Activated CD4-positive, alpha-beta T cell treated with anti-CD3 and anti-CD28 coated beads, Interleukin-2, amount 50 U/mL, for 24 hours (primary cell): ENCODE measurements around the gene RAD51AP2.
"Not testable (repeated sequence)": the region's sequence is repeated elsewhere in the genome, so short reads cannot be mapped to it uniquely, and the experiment has no call there.

ENCODE experiments used
- DNase-seq, 2 donors: peaks; one replicate each; pipeline ENCODE4 v3.0.0-alpha.2; 2020; ENCODE audit warnings: low read depth in 1 of 2, low spot score in 1 of 2

Gene RAD51AP2

DNA sequence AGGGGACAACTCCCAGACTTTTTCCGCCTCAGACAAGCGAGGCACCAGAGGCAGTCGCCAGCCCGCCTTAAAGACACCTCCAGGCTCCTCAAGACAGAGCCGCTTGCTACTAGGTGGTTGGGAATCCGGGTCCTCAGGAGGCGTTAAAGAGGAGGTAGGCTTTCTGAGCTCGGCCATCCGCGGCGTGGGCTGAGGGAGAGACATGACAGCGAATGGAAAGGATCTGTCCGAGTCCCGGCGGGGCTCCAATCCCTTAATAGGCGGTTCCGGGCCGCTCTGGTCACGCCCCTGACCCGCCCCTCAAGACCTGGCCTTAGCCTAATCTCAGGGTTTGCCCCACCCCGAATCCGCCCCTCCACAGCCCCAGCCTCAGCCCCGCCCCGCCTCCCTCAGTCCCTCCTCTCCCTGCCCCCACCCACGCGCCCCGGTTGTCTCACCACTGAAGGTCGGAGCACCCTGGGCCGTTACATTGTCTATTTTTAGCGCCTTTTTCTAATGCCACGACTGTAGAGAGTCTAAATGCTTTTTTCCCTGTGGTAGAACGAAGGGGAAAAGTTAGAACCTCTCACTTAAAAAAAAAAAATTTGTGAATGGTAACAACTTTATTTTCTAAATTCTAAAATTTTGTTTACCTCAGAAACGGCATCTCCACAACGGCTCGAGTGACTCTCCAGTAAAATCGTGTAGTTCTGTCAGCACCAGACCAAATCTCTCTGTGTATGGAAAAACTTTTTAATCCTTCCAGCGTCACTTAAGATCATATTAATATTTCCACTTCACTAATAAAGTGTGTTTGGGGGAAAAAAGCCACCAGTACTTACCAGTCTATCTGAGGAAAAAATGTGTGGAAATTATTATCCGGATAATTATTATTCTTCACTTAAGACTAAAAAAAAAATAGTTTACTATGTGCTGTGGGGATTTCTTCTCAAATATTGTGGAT, at the start of gene RAD51AP2:
TSS of gene RAD51AP2 (minus strand) at position 229 of the 943 bp plus-strand sequence. CDS start at position 204, 25 bp downstream.
- DNase-seq: no peak

DNA sequence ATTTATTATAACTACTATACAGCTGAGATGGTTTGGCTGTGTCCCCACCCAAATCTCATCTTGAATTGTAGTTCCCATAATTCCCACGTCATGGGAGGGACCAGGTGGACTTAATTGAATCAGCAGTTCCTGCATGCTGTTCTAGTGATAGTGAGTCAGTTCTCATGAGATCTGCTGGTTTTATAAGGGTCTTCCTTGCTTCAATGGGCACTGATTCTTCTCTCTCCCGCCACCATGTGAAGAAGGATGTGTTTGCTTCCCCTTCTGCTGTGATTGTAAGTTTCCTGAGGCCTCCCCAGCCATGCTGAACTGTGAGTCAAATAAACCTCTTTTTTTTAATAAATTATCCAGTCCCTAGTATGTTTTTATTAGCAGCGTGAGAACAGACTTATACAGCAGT, 47.5 kb upstream of the RAD51AP2 start:
- not testable (repeated sequence) for DNase-seq

DNA sequence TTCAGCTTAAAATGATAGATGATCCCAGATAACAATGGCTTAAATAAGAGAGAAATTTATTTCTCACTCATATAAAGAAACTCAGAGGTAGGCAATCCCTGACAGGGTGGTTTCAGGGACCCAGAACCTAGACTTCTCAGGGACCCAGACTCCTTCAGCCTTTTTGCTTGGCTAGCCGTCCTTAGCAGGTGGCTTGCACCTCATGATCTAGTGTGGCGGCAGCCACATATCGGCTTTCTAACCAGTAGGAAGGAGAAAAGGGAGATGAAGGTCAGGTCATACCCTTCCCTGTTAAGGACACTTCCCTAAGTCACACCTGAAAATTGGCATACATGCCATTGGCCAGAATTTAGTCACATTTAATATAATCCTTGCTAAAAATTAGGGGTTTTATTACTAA, 40.6 kb upstream of the RAD51AP2 start:
- DNase-seq: no peak

DNA sequence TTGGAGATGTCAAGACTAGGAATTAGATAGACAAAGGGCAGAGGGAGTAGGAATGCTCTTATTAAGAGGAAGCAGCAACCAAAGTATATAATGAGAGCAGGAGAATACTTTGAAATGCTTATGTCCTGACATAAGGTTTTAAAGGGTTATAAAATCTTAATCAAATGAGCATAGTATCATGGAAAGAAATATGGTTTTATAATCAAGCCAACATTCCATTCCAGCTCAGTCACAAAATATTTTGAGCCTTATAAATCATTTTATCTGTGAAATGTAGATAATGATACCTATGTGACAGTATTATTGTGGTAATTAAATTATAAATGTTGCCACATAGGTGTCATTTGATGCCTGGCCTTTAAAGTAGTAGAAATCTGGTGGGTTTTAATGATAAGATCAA, 39.8 kb upstream of the RAD51AP2 start:
- DNase-seq: no peak

DNA sequence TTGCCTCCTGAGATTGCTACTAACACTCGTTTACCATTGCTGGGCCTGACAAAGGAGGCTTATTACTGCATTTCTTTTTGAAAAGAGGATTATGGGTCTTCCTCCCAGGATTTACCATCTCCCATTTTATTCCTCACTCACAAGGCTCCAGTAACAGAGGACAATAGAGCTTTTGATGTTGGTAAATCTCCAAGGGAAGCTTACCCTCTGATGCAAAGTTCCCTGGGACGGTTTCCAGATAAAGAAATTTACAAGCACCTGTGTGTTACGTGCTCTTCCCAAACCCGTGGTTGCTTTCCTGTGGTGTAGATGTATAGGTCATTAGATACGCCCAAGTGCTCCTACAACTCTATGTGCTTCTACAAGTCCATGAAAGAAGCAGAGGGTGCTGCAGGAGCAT, 39.4 kb upstream of the RAD51AP2 start:
- no peak for DNase-seq

DNA sequence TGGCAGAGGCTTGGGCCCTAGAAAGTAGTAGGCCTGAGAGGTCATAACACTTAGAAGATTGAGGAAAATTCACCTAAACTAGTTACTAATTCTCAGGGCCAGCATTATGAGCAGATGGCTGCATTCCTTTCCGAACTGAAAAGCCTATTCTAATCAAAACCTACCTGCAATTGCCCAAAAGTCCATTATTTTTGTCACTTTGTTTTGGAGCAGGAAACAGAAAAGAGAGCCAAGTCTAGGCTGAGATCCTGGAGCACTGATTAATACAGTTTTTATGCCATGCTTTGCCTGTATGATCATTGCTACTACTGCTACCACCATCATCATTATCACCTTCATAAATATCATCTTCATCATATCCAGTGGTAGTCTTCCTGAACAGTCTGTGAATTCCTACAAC, 36.9 kb upstream of the RAD51AP2 start:
- no peak for DNase-seq

DNA sequence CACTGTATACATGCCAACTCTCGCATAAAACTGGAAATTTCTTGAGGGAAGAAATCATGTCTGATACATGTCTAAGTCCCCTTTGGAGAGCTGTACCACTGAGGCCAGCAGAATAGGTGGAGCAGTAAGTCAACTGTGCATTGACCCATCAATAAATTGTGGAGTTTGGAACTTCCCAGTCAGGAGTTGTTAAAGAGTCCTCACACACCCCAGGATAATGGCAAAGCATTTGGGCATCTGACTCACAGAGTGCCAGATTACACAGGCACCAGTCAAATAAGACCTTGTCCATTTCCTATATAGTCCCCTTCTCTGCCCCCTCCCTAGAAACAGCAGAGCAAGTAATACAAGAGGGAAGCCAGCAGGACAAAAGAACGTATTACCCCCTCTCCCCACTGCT, 32.7 kb upstream of the RAD51AP2 start:
- no peak for DNase-seq

DNA sequence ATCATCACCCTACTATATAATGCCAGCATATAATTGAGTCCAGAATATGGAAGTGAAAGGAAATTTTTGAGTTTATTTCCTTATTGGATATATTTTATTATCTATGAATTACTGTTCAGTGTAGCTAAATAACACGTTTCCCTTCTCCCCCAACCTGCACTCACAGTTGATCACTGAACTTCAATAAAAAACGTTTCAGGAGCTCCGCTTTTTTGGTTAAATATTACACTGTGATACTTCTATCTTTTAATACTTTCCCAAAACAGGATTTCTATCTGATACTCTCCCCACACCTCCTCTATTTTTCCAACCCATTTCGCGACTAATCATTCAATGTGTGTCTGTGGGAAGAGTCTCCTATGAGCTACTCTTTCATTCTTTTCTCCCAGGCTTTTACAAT, 29.5 kb upstream of the RAD51AP2 start:
- no peak for DNase-seq

DNA sequence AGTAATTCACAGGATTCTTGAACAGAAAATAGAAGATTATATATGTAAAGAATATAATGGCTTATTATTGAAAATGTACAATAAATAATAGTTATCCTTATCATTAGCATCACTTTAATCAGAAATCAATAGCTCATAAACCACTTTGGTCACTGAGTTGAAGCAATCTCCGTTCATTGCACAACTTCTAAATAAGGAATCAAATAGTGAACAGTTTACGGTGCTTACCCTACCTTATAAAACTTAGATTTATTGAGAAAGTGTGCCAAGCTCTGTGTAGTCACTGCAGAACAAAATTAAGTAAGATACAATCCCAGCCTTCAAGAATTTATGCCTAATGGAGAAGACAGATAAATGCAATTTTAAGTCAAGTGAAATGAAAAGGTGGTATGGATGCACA, 29.0 kb upstream of the RAD51AP2 start:
- no peak for DNase-seq

DNA sequence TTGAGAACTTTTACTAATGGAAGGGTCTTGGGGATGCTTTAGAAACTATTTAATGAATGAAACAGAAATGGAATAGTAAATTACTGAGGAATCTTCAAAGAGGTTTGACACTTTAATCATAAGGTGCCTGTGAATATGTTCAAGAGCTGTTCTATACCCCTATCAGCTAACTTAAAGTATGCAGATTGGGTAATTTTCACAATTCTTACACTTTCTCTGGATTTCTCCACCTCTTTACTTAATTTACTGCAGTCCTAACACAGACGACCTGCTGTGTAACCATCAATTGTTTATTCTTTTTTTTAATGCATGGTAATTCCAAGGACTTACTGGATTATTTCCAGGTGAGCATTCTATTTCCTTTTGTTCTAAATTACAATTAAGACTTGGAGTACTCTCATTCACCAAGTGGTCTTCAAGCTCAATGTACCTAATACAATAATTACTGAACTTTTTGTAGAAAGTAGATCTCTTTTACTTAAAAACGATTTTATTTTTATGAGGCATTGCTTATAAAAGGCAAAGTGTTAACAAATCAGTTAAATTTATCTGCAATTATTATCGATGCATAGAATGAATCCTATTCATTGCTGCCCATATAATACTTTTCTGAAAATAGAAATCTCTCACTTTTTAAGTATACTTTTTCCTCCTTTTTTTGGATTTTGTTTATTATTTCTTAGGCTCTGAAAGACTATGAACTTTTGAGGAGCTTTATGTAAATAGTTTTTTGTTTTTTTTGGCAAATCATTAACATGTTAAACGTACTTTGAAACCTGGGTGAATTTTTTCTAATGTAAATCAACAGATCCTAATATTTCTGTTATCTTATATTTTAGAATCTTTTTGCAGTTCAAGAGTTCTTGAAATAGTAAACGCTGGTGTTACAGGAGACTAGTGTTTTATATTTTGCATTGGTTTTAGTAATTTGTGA, 27.7 kb upstream of the RAD51AP2 start:
- DNase-seq: no peak

DNA sequence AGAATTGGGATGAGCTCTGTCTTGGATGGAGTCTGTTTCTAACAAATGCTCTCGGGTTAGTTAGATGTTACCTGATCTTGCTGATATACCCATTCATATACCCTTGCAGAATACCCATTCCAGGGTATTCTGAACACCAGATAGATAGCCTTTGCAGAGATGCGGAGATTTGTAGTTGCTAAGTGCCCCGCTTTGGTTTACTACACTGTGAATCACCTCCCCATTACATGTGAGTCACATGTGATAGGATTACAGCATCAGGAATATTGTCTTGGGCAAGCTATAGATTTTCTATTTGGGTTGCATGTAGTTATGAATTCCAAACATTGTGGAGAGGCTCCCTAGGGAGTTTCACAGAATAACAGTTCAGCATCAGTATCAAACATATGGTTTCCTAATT, 26.0 kb upstream of the RAD51AP2 start:
- no peak for DNase-seq

DNA sequence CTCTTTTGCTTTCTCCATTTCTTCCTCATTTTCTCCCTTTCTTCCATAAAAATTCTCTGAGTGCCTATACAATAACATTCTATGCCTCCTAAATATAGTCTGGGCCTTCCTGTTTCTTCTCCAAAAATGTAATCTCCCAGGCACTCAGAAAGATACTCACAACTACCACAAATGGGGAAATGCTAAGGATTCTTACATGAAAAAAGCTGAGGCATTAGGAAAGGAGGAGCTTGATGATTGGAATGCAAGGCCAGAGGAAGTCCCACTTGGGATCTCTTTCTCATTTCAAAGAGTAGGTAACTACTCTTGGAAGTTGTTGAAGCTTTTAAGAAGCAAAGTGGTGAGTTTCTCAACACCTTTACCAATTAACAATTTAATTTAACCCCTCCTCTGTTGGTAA, 25.6 kb upstream of the RAD51AP2 start:
- no peak for DNase-seq

DNA sequence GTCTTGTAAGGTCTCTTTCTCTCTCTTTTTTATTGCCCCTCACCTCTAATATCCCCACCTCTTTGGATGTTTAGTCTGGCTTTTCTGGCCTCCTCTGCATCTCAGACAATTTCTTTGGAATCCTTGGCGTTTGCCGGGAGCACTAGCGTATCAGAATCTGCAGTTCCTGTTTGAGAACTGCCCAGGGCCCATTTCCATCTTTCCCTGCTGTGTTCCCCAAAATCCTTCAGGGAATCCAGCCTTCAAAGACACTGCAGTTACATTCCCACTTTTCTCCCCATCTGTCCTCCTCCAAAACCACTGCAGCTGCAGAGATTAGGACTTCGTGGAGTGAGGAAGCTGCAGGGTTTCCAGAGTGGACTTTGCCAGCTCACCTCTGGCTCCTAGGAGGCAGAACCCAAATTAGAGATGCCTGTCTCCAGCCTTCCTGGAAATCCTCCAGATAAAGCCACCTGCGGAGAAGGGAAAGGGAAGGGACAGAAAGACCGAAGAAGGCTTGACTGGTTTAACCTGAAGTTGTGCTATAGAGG, 25.0 kb upstream of the RAD51AP2 start:
- no peak for DNase-seq

DNA sequence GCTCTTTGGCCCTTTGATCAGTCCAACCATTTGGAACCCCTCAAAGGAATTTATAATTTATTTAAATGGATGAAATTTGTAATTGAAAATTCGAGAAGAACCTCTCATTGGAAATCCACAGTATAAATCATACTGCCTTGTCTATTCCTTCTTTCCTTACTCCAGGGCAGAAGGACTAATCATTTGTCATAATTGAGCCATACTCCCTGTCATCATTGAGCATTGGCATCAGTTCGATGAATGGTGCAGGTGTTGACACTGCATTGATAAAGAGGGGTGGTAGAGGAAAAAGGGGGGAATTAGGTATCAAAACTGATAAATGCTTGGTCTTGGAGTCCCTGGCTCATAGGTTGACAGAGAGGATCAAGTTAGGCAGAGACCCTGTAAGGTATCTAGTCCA, 24.2 kb upstream of the RAD51AP2 start:
- no peak for DNase-seq

DNA sequence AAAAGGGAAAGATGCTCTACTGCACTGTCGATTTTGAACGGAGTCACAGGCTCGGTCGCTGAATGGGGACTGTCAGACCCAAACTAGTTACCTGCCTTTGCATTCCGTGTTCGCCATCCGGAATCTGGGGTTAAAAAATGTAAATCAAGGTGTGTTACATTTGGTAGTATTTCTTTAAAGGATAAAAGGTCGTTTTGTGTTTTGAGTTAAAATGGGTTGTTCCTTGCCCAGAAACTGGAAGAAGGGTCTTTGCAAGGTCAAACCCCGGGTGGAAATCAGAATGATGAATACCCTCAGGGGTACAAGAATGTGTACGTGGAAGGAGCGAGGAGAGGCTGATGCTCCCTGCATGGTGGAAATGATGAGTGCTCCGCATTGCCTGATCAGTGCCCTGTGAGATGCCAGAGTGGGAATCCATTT, 23.3 kb upstream of the RAD51AP2 start:
- no peak for DNase-seq

DNA sequence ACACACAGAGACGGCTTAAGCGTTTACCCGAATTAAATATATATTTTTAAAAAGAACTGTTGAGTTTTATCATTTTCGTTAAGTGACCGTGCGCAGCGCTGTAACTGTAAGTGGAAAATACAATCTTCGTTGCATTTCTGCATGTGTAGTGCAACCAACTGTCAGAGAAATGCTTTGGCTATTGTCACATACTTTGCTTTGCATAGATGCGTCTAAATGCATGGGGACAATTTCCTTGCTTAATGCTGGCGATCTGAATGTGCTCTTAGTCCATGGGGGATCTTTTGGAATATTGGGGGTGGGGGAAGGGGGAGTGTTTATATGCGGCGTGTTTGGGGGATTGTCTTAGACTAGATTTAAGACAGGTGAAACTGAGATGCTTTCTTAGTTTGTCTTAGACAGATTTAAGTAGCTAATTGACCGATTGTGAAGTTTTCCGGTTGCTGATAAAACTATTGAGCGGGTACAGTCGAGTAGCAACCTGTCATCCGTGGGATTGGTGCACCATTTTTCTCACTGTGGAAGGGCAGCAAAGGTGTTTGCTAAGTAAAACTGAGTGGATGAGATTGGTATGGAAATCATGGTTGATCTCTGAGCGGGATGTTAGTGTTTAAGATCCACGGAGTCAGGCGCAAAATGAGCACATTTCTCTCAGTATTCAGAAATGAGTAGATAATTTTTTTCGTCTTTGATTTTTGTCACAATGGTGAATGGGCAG, 22.7 kb upstream of the RAD51AP2 start:
- no peak for DNase-seq

DNA sequence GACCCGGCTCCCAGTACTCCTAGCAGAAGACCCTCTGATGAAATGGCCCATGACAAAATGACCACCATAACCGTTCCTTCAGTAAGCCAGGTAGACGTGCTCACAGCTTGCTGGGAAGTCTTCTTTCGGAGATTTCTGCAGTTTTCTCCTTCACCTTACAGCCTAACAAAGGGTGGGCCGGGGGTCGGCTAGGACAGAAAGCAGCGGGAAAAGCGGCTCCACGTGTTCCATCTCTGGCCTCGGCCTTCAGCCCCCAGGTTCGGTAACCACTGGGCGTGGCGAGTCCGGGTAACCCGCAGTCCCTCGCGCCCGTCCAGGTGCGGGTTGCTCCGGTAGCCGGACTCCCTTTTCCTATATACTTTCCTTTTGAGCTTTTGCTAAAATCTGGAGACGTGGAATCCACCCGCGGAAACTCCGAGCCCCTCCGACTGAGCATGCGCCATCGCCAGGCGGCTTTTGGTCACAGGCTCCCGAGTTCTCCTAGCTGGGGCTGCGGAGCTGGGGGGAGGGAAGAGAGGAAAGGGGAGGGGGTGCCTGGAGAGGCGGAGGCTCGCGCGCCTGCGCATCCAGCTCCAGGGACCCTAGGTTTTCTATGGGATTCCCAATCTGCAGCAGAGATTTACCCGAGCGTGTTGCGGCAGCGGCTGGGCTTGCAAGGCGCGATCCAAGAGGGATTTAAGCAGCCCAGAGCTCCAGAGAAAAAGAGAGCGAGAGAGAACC, 22.0 kb upstream of the RAD51AP2 start, which contains the start of gene VSNL1:
TSS of gene VSNL1 (plus strand) at position 604 of the 720 bp plus-strand sequence. CDS start 51,379 bp downstream, outside the sequence.
- no peak for DNase-seq

DNA sequence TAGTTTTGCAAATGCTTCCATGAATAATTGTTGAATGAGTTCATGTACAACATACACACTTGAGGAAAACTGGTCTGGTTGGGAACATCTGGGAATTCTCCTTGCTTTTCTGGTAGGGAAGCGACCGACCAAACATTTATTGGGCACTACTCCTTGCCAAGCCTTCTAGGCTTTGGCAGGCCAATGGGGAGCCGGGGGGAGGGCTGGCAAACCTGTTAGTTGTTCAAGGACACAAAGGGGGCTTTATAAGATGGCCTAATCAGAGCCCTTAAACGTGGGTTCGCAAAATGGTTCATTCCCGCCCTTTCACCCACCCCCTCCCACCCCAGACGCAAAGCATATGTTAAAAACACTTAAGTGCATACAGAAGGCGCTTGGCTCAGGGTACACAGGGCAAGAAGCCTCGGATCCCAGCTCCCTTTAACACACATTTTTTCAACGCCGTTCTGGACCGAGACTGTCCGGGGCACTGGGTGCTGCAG, 21.4 kb upstream of the RAD51AP2 start:
- no peak for DNase-seq

DNA sequence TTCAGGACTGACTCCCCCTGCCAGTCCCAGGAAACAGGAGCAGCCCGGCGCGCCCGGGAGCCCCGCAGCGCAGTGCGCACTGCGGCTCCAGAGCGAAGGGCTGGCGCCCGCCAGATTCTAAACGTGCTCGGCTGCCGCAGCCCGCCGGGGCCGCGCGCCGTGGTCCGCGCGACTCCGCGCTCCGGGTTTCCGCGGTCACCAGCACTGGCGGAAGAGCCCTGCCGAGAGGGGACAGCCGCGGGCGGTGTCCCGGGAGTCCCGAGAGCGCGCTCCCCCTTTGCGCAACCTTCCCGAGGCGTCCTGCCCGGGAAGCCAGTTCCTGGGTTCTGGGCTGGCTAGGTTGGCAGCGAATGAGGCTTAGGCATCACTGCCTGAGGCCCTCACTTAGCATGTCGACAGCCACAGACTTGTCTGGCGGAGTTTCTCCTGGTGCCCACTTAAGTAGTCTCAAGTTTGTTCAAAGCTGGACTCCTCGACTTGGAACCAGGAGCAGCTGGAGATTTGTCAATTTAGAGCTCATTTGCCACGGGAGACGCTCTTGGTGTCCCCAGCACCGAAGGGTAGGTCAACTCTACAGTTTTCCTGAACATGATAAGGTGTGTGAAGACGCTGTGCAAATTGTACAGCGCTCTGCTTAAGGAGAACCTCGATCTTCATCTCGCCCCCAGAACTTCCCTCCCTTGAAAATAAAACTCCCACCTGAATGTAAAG, 20.8 kb upstream of the RAD51AP2 start:
- DNase-seq: no peak
